Vagina (tissue), 2 donors: ENCODE measurements around the gene STIM1. TPM values are rescaled to one million over a fixed set of nuclear protein-coding genes. Genes with fewer than 3 reads are reported as not detected.
"Not testable (repeated sequence)": the region's sequence is repeated elsewhere in the genome, so short reads cannot be mapped to it uniquely, and the experiment has no call there.

Experiments used
- DNase-seq, 2 donors: peaks; one replicate each; pipeline ENCODE4 v3.0.0-alpha.2; 2017; ENCODE audit errors: extremely low spot score in 2 of 2
- H3K27ac ChIP-seq: fragments of 200-600 bp; sonication (generic); one replicate; pipeline ENCODE4 v1.5.1; 2019
- H3K27me3 ChIP-seq: fragments of 200-600 bp; sonication (generic); one replicate; pipeline ENCODE4 v1.5.1; 2019
- H3K36me3 ChIP-seq, 2 donors: fragments of 200-600 bp; sonication (generic); one replicate each; pipeline ENCODE4 v1.5.1; 2017 to 2019
- H3K4me1 ChIP-seq: fragments of 200-600 bp; sonication (generic); one replicate; pipeline ENCODE4 v1.5.1; 2019
- H3K4me3 ChIP-seq, 2 donors: fragments of 200-600 bp; sonication (generic); 1 replicate in 1 of 2; 2 replicates in 1 of 2; pipeline ENCODE4 v1.5.1; 2016 to 2019
- H3K9me3 ChIP-seq: fragments of 200-600 bp; sonication (generic); one replicate; pipeline ENCODE4 v1.5.1; 2019
- CTCF ChIP-seq, 3 experiments: fragments of 450-650 bp in 2 of 3; fragments of 200-600 bp in 1 of 3; sonication (generic) in 1 of 3; IDR thresholded peaks; one replicate each; pipeline ENCODE4 v1.5.1; 2017 to 2019; ENCODE audit warnings: antibody characterized with exemption in 3 of 3, mild to moderate bottlenecking in 2 of 3, moderate library complexity in 2 of 3
- POLR2A ChIP-seq, 2 donors: fragments of 450-650 bp; IDR thresholded peaks; one replicate each; pipeline ENCODE4 v1.6.1; 2017; ENCODE audit warnings: antibody characterized with exemption in 2 of 2, mild to moderate bottlenecking in 2 of 2, moderate library complexity in 2 of 2
- POLR2AphosphoS5 ChIP-seq, 2 donors: sonication (generic); formaldehyde crosslinking; IDR thresholded peaks; one replicate each; pipeline ENCODE4 v1.9.0; 2017; ENCODE audit warnings: antibody characterized with exemption in 2 of 2, mild to moderate bottlenecking in 2 of 2, low read depth in 1 of 2; ENCODE audit not compliant: insufficient read depth in 1 of 2
- intact Hi-C: fragments of 100-400 bp; cut with DNase I; formaldehyde crosslinking; loops from one replicate; pipeline ENCODE4 v1.15.1; 2023
- total RNA-seq: library from RNA; depleted of rRNA; stranded (reverse); fragments of >200 nt; gene quantifications from one replicate; pipeline ENCODE4 v1.2.3, GENCODE V29; 2016

Gene STIM1
- total RNA-seq, 1 donor from 2014 or later, result 68.8 TPM

GRCh38 chr11:3810446-3810845, 45.0 kb upstream of the STIM1 start:
- intact Hi-C loops, result no loop called here
- Histone ChIP-seq H3K9me3 (no peaks in the 10 kb centered on the region), H3K4me3 (no peak overlapping the region), H3K4me1 (peaks cover 27% of the 10 kb centered on the region), H3K27me3 (no peaks in the 10 kb centered on the region), H3K27ac (no peak overlapping the region), H3K36me3 (no peaks in the 10 kb centered on the region)
- no peak for DNase-seq
- no peak for TF ChIP-seq POLR2A (IDR thresholded peaks at IDR 0.05)
- no peak for TF ChIP-seq CTCF (IDR thresholded peaks at IDR 0.05)
- TF ChIP-seq POLR2AphosphoS5 (IDR thresholded peaks at IDR 0.05; ENCODE audit: insufficient read depth in 1 of 2, low read depth in 1 of 2), result no peak

- Histone ChIP-seq H3K27me3 (no peaks in the 10 kb centered on the region), H3K9me3 (no peaks in the 10 kb centered on the region), H3K27ac (no peak overlapping the region), H3K4me3 (no peak overlapping the region), H3K36me3 (no peaks in the 10 kb centered on the region), H3K4me1 (peaks cover 27% of the 10 kb centered on the region)
- DNase-seq, result no peak
- intact Hi-C loops, result no loop called here
- TF ChIP-seq POLR2AphosphoS5 (IDR thresholded peaks at IDR 0.05; ENCODE audit: insufficient read depth in 1 of 2, low read depth in 1 of 2), result no peak
- TF ChIP-seq CTCF (IDR thresholded peaks at IDR 0.05), result no peak
- TF ChIP-seq POLR2A (IDR thresholded peaks at IDR 0.05), result no peak
These were observed 44.5 kb upstream of the STIM1 start for GRCh38 chr11:3810951-3811350.

GRCh38 chr11:3814832-3815231, 40.6 kb upstream of the STIM1 start:
- H3K9me3 ChIP-seq, DNase-seq, H3K4me1 ChIP-seq, H3K27ac ChIP-seq, H3K27me3 ChIP-seq, H3K36me3 ChIP-seq, intact Hi-C loops, H3K4me3 ChIP-seq: not testable (repeated sequence)

GRCh38 chr11:3815845-3816244, 39.6 kb upstream of the STIM1 start:
- intact Hi-C loops, result no loop called here
- Histone ChIP-seq H3K27me3 (no peaks in the 10 kb centered on the region), H3K27ac (no peak overlapping the region), H3K36me3 (no peaks in the 10 kb centered on the region), H3K4me3 (no peak overlapping the region), H3K4me1 (no peaks in the 10 kb centered on the region), H3K9me3 (no peaks in the 10 kb centered on the region)
- no peak for DNase-seq
- TF ChIP-seq POLR2A (IDR thresholded peaks at IDR 0.05), result no peak
- TF ChIP-seq CTCF (IDR thresholded peaks at IDR 0.05), result no peak
- TF ChIP-seq POLR2AphosphoS5 (IDR thresholded peaks at IDR 0.05; ENCODE audit: insufficient read depth in 1 of 2, low read depth in 1 of 2), result no peak

- intact Hi-C loops, result no loop called here
- H3K27ac ChIP-seq, result no peak overlapping the region
- H3K4me3 ChIP-seq, result no peak overlapping the region
- no peak for DNase-seq
- H3K27me3 ChIP-seq, result no peaks in the 10 kb centered on the region
- no peaks in the 10 kb centered on the region for H3K9me3 ChIP-seq
- no peaks in the 10 kb centered on the region for H3K4me1 ChIP-seq
- TF ChIP-seq POLR2A (IDR thresholded peaks at IDR 0.05), result no peak
- TF ChIP-seq POLR2AphosphoS5 (IDR thresholded peaks at IDR 0.05; ENCODE audit: insufficient read depth in 1 of 2, low read depth in 1 of 2), result no peak
- no peak for TF ChIP-seq CTCF (IDR thresholded peaks at IDR 0.05)
- no peaks in the 10 kb centered on the region for H3K36me3 ChIP-seq
These were observed 38.8 kb upstream of the STIM1 start for GRCh38 chr11:3816673-3817072.
